H1 (cell line): ENCODE measurements around the gene GUCY1A1. TPM values are rescaled to one million over a fixed set of nuclear protein-coding genes. Genes with fewer than 3 reads are reported as not detected.

Source experiments
- polyA plus RNA-seq, 7 experiments: library from polyadenylated mRNA; depleted of rRNA in 3 of 7; stranded (reverse) in 5 of 7; unstranded in 2 of 7; fragments of >200 nt in 5 of 7; fragments of 200-250 nt in 2 of 7; gene quantifications; 1 replicate in 5 of 7; 2 replicates in 1 of 7; 4 replicates in 1 of 7; pipeline versions ENCODE4 v1.2.1 to v1.2.3, GENCODE V29; 2011 to 2013; ENCODE audit warnings: missing spikeins in 2 of 7, mixed read lengths in 2 of 7
- total RNA-seq: library from RNA; stranded (reverse); fragmentation: NEBNext Ultra II Directional; extraction: Animal tissue kit (Norgen Biotek cat#: 25700); gene quantifications from 2 replicates; pipeline ENCODE4 v1.2.1, GENCODE V29; 2021
- TF ChIP-seq, protein P1 (sequence below): fragments of 300-600 bp; sonication (generic); IDR thresholded peaks from 2 replicates; pipeline ENCODE4 v1.7.1; 2012; ENCODE audit warnings: low read length, moderate library complexity, mild to moderate bottlenecking, inconsistent platforms; ENCODE audit not compliant: insufficient replicate concordance

Gene GUCY1A1
- total and polyA plus RNA-seq, 2 of the 8 experiments (the other 6 are each of a cell fraction or from before 2014, with no cell fraction given): not detected

DNA sequence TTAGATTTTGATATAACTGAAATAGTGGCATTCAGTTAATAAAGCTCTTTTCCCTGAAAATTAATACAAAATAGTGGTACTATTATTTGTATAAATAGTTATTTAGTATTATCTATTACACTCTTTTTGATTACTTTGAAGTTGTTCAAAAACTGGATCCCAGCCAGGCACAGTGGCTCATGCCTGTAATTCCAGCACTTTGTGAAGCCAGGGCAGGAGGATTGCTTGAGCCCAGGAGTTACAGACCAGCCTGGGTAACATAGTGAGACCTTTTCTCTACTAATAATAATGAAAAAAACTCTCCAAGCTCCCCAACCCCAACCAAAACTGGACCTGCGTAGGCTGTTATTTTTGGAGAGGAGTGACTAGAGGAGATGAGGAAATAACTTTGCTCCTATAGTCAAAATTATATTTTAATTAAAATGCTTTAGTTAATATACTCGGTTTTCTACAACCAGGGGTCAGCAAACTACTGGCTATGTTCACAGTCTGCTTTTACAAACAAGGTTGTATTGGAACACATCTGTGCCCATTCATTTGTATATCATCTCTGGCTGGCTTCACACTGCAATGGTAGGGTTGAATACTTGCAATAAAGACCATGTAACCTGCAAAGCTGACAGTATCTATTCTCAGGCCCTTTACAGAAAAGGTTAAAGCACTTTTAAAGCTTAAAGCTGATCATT, 27.6 kb downstream of the GUCY1A1 start (continued):
- TF ChIP-seq, protein P1, sequence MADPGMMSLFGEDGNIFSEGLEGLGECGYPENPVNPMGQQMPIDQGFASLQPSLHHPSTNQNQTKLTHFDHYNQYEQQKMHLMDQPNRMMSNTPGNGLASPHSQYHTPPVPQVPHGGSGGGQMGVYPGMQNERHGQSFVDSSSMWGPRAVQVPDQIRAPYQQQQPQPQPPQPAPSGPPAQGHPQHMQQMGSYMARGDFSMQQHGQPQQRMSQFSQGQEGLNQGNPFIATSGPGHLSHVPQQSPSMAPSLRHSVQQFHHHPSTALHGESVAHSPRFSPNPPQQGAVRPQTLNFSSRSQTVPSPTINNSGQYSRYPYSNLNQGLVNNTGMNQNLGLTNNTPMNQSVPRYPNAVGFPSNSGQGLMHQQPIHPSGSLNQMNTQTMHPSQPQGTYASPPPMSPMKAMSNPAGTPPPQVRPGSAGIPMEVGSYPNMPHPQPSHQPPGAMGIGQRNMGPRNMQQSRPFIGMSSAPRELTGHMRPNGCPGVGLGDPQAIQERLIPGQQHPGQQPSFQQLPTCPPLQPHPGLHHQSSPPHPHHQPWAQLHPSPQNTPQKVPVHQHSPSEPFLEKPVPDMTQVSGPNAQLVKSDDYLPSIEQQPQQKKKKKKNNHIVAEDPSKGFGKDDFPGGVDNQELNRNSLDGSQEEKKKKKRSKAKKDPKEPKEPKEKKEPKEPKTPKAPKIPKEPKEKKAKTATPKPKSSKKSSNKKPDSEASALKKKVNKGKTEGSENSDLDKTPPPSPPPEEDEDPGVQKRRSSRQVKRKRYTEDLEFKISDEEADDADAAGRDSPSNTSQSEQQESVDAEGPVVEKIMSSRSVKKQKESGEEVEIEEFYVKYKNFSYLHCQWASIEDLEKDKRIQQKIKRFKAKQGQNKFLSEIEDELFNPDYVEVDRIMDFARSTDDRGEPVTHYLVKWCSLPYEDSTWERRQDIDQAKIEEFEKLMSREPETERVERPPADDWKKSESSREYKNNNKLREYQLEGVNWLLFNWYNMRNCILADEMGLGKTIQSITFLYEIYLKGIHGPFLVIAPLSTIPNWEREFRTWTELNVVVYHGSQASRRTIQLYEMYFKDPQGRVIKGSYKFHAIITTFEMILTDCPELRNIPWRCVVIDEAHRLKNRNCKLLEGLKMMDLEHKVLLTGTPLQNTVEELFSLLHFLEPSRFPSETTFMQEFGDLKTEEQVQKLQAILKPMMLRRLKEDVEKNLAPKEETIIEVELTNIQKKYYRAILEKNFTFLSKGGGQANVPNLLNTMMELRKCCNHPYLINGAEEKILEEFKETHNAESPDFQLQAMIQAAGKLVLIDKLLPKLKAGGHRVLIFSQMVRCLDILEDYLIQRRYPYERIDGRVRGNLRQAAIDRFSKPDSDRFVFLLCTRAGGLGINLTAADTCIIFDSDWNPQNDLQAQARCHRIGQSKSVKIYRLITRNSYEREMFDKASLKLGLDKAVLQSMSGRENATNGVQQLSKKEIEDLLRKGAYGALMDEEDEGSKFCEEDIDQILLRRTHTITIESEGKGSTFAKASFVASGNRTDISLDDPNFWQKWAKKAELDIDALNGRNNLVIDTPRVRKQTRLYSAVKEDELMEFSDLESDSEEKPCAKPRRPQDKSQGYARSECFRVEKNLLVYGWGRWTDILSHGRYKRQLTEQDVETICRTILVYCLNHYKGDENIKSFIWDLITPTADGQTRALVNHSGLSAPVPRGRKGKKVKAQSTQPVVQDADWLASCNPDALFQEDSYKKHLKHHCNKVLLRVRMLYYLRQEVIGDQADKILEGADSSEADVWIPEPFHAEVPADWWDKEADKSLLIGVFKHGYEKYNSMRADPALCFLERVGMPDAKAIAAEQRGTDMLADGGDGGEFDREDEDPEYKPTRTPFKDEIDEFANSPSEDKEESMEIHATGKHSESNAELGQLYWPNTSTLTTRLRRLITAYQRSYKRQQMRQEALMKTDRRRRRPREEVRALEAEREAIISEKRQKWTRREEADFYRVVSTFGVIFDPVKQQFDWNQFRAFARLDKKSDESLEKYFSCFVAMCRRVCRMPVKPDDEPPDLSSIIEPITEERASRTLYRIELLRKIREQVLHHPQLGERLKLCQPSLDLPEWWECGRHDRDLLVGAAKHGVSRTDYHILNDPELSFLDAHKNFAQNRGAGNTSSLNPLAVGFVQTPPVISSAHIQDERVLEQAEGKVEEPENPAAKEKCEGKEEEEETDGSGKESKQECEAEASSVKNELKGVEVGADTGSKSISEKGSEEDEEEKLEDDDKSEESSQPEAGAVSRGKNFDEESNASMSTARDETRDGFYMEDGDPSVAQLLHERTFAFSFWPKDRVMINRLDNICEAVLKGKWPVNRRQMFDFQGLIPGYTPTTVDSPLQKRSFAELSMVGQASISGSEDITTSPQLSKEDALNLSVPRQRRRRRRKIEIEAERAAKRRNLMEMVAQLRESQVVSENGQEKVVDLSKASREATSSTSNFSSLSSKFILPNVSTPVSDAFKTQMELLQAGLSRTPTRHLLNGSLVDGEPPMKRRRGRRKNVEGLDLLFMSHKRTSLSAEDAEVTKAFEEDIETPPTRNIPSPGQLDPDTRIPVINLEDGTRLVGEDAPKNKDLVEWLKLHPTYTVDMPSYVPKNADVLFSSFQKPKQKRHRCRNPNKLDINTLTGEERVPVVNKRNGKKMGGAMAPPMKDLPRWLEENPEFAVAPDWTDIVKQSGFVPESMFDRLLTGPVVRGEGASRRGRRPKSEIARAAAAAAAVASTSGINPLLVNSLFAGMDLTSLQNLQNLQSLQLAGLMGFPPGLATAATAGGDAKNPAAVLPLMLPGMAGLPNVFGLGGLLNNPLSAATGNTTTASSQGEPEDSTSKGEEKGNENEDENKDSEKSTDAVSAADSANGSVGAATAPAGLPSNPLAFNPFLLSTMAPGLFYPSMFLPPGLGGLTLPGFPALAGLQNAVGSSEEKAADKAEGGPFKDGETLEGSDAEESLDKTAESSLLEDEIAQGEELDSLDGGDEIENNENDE: no peak
- TF ChIP-seq, all 59 proteins: peak for 0
